Bronchial epithelial cell (primary cell): ENCODE measurements around the gene BLOC1S1. TPM values are rescaled to one million over a fixed set of nuclear protein-coding genes. Genes with fewer than 3 reads are reported as not detected.

Experiments
- DNase-seq: peaks from one replicate; pipeline ENCODE4 v3.0.0-alpha.2; 2010; ENCODE audit warnings: low read depth
- FAIRE-seq: peaks from 2 replicates; lab custom pipeline; 2011; peaks lifted over from hg19 to GRCh38; lab: Jason Lieb, UNC
- H3K27me3 ChIP-seq: 2 replicates; pipeline ENCODE4 v1.5.1; 2011; ENCODE audit warnings: low read length; ENCODE audit not compliant: control insufficient read depth, insufficient read depth
- H3K36me3 ChIP-seq: 2 replicates; pipeline ENCODE4 v1.5.1; 2011; ENCODE audit warnings: low read length; ENCODE audit not compliant: control insufficient read depth, insufficient read depth
- H3K4me3 ChIP-seq: 2 replicates; pipeline ENCODE4 v1.5.1; 2011; ENCODE audit warnings: mild to moderate bottlenecking, low read depth, low read length, control low read depth
- total RNA-seq: library from RNA; depleted of rRNA; stranded (reverse); fragments of >200 nt; gene quantifications from 2 replicates; pipeline ENCODE4 v1.2.1, GENCODE V29; 2014
- TF ChIP-seq, protein P1 (sequence below): IDR thresholded peaks from 2 replicates; pipeline ENCODE4 v1.5.1; 2011; ENCODE audit warnings: mild to moderate bottlenecking, moderate library complexity, low read length, control low read depth, inconsistent platforms; ENCODE audit not compliant: insufficient read depth, severe bottlenecking

Gene BLOC1S1
- total RNA-seq, 1 donor from 2014 or later, result 64.5 TPM

DNA sequence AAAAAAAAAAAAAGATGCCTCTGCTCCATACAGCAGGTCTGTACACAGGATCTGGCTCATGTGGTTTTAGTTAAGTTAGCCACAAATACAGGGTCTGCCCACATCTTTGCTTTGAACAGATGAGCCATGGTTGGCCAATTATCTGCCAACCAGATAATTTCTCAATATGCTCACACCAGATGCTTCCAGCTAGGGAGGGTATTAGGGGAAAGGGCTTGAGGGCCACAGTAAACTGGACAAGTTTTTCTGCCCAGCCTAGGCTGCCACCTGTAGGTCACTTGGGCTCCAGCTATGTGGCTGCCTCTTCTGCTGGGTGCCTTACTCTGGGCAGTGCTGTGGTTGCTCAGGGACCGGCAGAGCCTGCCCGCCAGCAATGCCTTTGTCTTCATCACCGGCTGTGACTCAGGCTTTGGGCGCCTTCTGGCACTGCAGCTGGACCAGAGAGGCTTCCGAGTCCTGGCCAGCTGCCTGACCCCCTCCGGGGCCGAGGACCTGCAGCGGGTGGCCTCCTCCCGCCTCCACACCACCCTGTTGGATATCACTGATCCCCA, 5.1 kb downstream of the BLOC1S1 start:
- TF ChIP-seq, protein P1, sequence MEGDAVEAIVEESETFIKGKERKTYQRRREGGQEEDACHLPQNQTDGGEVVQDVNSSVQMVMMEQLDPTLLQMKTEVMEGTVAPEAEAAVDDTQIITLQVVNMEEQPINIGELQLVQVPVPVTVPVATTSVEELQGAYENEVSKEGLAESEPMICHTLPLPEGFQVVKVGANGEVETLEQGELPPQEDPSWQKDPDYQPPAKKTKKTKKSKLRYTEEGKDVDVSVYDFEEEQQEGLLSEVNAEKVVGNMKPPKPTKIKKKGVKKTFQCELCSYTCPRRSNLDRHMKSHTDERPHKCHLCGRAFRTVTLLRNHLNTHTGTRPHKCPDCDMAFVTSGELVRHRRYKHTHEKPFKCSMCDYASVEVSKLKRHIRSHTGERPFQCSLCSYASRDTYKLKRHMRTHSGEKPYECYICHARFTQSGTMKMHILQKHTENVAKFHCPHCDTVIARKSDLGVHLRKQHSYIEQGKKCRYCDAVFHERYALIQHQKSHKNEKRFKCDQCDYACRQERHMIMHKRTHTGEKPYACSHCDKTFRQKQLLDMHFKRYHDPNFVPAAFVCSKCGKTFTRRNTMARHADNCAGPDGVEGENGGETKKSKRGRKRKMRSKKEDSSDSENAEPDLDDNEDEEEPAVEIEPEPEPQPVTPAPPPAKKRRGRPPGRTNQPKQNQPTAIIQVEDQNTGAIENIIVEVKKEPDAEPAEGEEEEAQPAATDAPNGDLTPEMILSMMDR, result peak; percentile 87
- DNase-seq (peak; percentile 80), FAIRE-seq (no peak)
- Histone ChIP-seq H3K27me3 (no peaks in the 10 kb centered on the region), H3K36me3 (peaks cover 19% of the 10 kb centered on the region), H3K4me3 (no peak overlapping the region)

DNA sequence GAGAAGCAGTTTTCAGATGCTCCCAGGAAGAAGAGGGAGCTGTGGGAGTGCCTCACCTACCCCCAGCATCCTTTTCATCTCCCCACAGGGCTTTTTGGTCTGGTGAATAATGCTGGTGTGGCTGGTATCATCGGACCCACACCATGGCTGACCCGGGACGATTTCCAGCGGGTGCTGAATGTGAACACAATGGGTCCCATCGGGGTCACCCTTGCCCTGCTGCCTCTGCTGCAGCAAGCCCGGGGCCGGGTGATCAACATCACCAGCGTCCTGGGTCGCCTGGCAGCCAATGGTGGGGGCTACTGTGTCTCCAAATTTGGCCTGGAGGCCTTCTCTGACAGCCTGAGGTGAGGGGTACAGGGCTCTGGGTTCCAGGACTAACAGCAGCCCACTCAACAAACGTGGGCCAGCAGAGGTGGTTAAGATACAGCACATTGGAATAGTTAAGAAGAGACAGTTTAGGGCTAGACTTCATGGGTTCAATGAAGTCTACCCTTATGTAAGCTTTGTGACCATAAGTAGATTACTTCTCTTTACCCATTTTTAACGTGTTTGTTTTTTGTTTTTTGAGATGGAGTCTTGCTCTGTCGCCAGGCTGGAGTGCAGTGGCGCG, 5.9 kb downstream of the BLOC1S1 start:
- FAIRE-seq (no peak), DNase-seq (no peak)
- Histone ChIP-seq H3K36me3 (peaks cover 23% of the 10 kb centered on the region), H3K27me3 (no peaks in the 10 kb centered on the region), H3K4me3 (no peak overlapping the region)
- TF ChIP-seq, protein P1, result no peak

DNA sequence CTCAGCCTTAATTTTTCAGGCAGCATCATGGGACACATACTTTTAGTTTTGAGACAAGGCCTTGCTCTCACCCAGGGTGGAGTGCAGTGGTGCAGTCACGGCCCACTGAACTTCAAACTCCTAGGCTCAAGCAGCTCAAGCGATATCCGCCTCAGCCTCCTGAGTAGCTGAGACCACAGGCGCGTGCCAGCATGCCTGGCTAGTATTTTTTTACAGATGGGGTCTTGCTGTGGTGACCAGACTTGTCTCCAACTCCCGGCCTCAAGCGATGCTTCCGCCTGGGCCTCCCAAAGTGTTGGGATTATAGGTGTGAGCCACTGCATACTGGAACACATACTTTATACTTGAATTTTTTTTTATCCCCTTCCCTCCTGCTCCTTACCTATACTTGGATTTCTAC, 7.1 kb downstream of the BLOC1S1 start:
- H3K36me3 ChIP-seq, result peaks cover 26% of the 10 kb centered on the region
- TF ChIP-seq, protein P1, result no peak
- H3K27me3 ChIP-seq, result no peaks in the 10 kb centered on the region
- no peak overlapping the region for H3K4me3 ChIP-seq
- FAIRE-seq, result no peak
- DNase-seq, result no peak

DNA sequence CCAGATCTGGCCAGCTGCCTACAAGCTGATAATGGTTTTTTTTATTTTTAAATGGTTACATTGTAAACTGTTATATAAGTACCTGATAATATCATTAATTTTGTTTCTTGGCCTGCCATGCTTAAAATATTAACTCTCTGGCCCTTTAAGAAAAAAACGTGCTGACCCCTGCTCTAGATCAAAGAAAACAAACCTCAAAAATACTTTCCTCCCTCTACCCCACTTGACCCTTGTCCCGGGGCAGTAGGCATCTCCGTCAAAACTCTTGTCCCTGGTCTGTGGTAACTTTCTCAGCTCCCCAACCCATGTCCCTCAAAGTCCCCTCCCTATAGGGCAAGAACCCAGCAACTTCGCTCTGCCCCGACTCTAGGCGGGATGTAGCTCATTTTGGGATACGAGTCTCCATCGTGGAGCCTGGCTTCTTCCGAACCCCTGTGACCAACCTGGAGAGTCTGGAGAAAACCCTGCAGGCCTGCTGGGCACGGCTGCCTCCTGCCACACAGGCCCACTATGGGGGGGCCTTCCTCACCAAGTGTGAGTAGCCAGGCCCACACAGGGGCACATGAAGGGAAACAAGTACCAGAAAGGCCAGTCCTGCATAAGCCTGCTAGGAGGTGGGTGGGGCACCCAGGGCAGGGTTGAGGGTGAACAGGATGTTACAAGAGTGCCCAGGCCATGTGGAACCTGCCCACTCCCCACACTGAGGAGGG, 7.8 kb downstream of the BLOC1S1 start:
- no peak overlapping the region for H3K4me3 ChIP-seq
- peaks cover 26% of the 10 kb centered on the region for H3K36me3 ChIP-seq
- H3K27me3 ChIP-seq, result no peaks in the 10 kb centered on the region
- FAIRE-seq, result no peak
- no peak for DNase-seq
- TF ChIP-seq, protein P1, result no peak

DNA sequence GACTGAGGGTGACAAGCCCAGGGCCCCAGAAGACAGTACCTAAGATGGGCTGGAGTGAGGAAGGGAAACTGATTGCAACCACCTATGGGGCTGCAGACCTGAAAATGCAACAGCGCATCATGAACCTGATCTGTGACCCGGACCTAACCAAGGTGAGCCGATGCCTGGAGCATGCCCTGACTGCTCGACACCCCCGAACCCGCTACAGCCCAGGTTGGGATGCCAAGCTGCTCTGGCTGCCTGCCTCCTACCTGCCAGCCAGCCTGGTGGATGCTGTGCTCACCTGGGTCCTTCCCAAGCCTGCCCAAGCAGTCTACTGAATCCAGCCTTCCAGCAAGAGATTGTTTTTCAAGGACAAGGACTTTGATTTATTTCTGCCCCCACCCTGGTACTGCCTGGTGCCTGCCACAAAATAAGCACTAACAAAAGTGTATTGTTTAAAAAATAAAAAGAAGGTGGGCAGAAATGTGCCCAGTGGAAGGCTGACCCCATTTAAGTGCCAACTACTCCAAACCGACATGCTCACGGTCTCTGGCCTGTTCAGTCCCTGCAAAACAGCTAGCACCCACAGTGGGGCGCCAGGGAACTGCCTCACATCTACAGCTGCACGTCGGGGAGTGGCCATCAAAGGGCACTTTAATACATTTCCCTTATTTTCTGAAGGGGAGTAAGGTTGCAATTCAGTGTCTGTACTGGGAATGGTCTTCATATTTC, 8.5 kb downstream of the BLOC1S1 start:
- H3K36me3 ChIP-seq, result peaks cover 26% of the 10 kb centered on the region
- FAIRE-seq (no peak), DNase-seq (peak; percentile 54)
- TF ChIP-seq, protein P1, result peak; percentile 75
- H3K27me3 ChIP-seq, result no peaks in the 10 kb centered on the region
- H3K4me3 ChIP-seq, result no peak overlapping the region
